ENCODE results near the gene ELFN1.
"Not testable (repeated sequence)": the region's sequence is repeated elsewhere in the genome, so short reads cannot be mapped to it uniquely, and the experiment has no call there.

- TF ChIP-seq CTCF (IDR thresholded peaks at IDR 0.05; ENCODE audit: insufficient read depth, low read depth, low read length); EZH2 (IDR thresholded peaks at IDR 0.05; ENCODE audit: insufficient read depth, low read length): not testable (repeated sequence)
Measured at GRCh38 chr7:1763911-1764310, 93.8 kb downstream of the ELFN1 start.

Measured in astrocyte (in vitro differentiated cells and primary cell).